ENCODE results near the gene EBF4. TPM values are rescaled to one million over a fixed set of nuclear protein-coding genes. Genes with fewer than 3 reads are reported as not detected.

EBF4 gene, protein sequence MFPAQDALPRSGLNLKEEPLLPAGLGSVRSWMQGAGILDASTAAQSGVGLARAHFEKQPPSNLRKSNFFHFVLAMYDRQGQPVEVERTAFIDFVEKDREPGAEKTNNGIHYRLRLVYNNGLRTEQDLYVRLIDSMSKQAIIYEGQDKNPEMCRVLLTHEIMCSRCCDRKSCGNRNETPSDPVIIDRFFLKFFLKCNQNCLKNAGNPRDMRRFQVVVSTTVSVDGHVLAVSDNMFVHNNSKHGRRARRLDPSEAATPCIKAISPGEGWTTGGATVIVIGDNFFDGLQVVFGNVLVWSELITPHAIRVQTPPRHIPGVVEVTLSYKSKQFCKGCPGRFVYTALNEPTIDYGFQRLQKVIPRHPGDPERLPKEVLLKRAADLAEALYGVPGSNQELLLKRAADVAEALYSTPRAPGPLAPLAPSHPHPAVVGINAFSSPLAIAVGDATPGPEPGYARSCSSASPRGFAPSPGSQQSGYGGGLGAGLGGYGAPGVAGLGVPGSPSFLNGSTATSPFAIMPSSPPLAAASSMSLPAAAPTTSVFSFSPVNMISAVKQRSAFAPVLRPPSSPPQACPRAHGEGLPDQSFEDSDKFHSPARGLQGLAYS
- total RNA-seq = 3.7 and 7.3 TPM in 2 replicates

DNA sequence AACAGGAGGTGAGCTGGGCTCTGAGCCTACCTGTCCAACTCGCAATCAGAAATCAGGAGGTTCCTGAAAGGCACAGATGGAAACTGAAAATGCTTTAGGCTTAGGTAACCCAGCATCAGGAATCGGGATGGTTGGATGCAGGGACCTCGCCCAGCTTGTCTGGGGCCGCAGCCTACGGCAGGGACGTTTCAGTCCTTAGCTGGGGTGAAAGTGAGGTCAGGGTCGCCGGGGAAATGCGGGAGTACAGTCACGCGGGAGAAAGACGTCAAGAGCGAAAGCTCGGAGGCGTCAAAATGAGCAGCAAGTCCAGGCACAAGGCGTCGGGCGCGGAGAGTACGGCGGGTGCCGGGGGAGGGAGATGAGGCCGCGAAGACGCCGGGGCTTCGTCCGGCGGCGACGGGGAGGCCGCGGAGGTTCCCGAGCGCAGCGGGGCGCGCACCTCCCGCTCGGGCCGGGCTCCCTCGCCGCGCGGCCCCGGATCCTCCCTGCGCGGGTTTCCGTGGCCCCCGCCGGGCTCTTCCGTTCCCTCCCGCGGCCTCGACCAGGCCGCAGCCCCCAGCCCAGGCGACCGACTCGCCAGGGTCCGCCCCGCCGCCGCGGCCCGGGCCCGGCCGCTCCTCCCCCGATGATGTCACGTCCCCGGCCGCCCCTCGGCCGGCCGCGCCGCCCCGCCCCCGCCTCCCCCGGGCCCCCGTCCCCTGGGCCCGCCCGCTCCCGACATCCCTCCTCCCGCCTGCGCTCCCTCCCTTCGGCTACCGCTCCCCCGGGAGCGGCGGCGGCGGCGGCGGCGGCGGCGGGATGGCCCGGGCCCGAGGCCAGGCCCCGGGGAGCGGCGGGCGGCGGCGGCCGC is at the start of gene EBF4:
Gene EBF4 (plus strand): TSS at position 745 of the 850 bp plus-strand sequence. CDS start 866 bp downstream, outside the sequence.

DNA sequence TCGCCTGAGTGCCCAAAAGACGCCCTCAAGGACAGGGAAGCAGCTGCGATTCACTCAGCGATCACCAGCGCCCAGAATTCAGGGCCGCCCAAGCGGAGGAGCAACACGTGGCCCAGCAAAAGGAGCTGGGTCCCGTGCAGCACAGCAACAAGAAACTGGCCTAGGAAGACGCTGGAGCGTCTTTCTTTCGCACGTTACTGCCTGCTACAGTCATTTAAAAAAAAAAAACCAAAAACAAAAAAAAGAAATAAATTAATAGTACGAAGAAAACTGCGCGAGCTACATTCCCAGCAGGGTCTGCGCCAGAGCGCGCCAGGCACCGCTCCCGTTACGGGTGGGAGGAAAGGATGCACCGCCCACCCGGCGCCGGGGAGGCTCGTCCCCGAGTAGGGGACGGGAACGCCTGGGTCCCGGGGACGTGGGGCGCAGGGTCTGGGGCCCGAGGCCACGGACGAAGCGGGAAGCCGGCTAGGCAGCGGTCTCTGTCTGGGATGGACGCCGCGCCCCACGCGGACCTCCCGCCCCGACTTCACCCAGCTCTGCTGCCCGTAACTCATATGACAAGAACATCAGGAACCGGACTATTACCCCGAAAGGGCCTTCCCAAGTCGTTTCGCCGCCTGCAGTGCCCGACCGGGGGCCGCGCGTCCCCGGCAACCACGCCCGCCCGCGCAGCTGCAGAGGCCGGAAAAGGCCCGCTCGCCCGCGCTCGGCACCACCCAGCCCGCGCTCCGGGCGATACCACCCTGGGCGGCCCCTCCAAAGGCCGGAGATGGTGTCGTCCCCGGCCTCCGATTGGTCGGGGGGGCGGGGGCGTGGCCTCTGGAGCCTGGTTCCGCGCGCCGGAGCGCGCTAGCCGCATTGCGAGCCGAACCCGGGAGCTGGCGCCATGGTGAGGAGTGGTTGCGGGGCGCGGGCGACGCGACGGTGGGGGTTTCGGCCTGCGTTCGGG is 40.5 kb upstream of the EBF4 start, which contains the start of gene NOP56:
Gene NOP56 (plus strand): TSS at position 861 of the 952 bp plus-strand sequence. CDS start 29 bp downstream, at position 890.

DNA sequence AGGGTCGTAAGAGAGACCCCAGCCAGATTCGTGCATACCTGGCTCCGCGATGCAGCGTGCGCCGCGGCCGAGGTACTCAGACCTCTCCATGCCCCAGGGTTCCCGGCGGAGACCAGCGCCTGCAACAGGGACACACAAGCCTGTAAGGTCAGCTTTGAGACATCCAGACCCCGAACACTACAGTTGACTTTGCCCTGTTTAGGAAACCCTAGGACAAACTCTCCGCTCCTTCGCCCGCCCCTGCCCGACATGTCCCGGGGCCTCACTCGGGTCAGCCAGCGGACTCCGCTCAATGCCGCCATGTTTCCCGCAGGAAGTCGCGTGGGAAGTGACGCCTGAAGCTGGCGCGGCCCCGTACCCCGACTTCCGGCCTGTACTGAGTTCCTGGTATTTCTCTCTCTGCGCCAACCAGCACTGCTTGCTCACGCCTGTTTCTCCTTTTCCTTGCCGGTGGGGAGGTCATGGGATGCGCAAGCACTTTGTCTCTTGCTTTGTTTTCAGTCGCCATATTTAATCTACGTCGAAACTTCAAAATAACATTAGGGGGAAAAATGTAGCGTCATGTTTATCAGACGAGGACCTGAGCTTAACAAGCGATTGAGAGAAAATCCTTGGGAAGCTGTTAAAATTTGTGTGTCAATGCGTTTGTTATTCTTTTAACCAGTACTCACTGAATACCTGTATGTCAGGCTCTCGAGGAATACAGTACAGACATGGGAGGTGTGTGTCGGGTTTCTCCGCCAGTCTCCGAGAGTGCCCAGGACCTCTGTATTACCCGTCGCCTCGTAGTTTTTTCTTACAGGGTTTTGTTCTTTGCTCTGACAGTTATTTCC is 28.5 kb upstream of the EBF4 start, which contains the start of gene IDH3B:
Gene IDH3B (minus strand): TSS at position 330 of the 833 bp plus-strand sequence. CDS start 28 bp downstream, at position 302.

DNA sequence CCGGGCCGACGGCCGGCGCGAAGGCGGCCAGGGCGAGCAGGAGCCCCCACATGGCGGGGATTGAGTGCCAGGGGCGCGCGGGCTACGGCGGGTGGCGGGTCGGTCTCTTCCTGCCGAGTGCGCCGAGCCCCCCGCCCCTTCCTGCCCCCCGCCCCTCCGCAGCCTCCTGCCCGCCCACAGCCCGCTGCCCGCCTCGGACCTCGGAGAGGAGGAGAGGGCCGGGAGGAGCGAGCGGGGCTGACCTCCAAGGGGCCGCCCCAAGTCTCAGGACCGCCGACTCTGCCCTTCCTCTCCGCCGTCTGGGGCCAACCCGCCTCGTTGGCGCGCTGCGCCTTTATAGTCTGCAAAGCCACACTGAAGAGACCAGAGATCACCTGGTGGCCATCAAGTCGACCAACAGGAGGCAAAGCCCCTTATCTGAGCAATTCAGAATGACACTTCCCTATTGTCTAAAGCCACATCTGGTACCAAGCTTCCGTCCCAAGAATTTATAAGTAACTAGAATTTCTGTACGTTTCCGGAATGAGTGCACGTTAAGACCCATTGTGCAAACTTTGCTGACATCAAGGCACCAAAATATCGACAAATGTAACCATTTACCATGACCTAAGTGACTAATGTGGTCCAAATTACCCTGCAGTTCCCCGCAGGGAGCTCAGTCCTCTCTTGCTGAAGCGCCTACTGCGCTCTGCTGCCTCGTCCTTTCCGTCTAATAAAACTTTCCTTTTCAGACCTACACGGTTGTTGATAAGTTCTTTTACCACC is 108.1 kb downstream of the EBF4 start, which contains the start of gene CPXM1:
Gene CPXM1 (minus strand): TSS at position 107 of the 765 bp plus-strand sequence. CDS start 55 bp downstream, at position 52.

Other genes with a start within 250 kb of the EBF4 start
- 308 and 592 TPM in 2 replicates for gene SNRPB, start 222.0 kb upstream of the EBF4 start, total RNA-seq
- gene ZNF343, start 183.9 kb upstream of the EBF4 start, total RNA-seq = 9.6 and 12.0 TPM in 2 replicates
- gene TMC2, start 156.2 kb upstream of the EBF4 start, total RNA-seq = not detected in 2 replicates
- 71.1 and 87.4 TPM in 2 replicates for gene NOP56, start 40.1 kb upstream of the EBF4 start, total RNA-seq
- gene IDH3B, start 28.6 kb upstream of the EBF4 start, total RNA-seq = 102 and 146 TPM in 2 replicates
- gene CPXM1, start 107.8 kb downstream of the EBF4 start, total RNA-seq = 3.0 and 11.1 TPM in 2 replicates
- gene C20orf141, start 122.2 kb downstream of the EBF4 start, total RNA-seq = not detected in 2 replicates
- not detected in 2 replicates for gene TMEM239, start 123.6 kb downstream of the EBF4 start, total RNA-seq
- 15.9 and 61.2 TPM in 2 replicates for gene PCED1A, start 147.9 kb downstream of the EBF4 start, total RNA-seq
- 33.1 and 35.2 TPM in 2 replicates for gene VPS16, start 148.0 kb downstream of the EBF4 start, total RNA-seq
- 32.7 and 36.3 TPM in 2 replicates for gene PTPRA, start 180.7 kb downstream of the EBF4 start, total RNA-seq